Progenitor cell of endocrine pancreas (in vitro differentiated cells): ENCODE results near the gene SNRNP40. TPM values are rescaled to one million over a fixed set of nuclear protein-coding genes. Genes with fewer than 3 reads are reported as not detected.

Experiments
- DNase-seq: peaks from one replicate; pipeline ENCODE4 v3.0.0; 2021; ENCODE audit warnings: low spot score; ENCODE audit not compliant: unreplicated experiment
- H3K27ac Mint-ChIP-seq: 2 replicates; pipeline ENCODE4 v1.8.0; 2021; ENCODE audit warnings: mild to moderate bottlenecking, moderate library complexity, mixed read lengths
- H3K27me3 Mint-ChIP-seq: 2 replicates; pipeline ENCODE4 v1.8.0; 2021; ENCODE audit warnings: mixed read lengths
- H3K36me3 Mint-ChIP-seq: 2 replicates; pipeline ENCODE4 v1.8.0; 2022; ENCODE audit warnings: mixed read lengths; ENCODE audit not compliant: insufficient read depth
- H3K4me1 Mint-ChIP-seq: 2 replicates; pipeline ENCODE4 v1.8.0; 2021; ENCODE audit warnings: low read depth, mixed read lengths
- H3K4me3 Mint-ChIP-seq: 2 replicates; pipeline ENCODE4 v1.8.0; 2021; ENCODE audit warnings: low read depth, mild to moderate bottlenecking, moderate library complexity, mixed read lengths
- H3K9me3 Mint-ChIP-seq: 2 replicates; pipeline ENCODE4 v1.8.0; 2021; ENCODE audit warnings: low read depth, mixed read lengths
- total RNA-seq: library from RNA; stranded (reverse); gene quantifications from 2 replicates; pipeline ENCODE4 v1.2.1, GENCODE V29; 2021
- TF ChIP-seq, protein P1 (sequence below): fragments of 200-600 bp; sonication (generic); IDR thresholded peaks from one replicate; pipeline ENCODE4 v1.5.0; 2021; ENCODE audit warnings: antibody characterized with exemption, mild to moderate bottlenecking; ENCODE audit not compliant: unreplicated experiment

The SNRNP40 gene
- total RNA-seq, 1 donor from 2014 or later: 75.2 TPM

DNA sequence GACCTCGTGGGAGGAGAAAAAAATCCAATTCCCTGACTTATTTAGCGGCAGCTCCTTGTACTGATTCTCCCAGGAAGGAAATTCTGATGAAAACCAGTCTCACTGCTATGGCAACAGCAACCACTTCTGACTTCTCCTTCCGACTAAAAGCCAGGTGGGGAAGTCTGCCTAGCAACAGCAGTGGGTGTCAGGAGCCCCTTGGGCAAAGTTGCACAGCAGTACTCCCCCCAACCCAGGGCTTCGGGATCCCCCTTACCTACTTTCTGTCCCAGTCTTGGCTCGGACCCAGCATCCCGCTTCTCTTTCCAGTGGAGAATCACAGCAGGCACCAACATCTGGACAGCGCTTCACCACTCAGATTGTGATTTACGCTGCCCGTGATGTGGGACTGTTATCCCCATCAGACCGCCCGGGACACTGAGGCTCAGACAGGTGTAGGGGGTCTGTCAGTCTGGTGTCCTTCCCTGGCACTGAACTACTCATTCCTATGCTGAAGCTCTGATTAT is 81.5 kb downstream of the SNRNP40 start:
- no peak for DNase-seq
- H3K4me3 Mint-ChIP-seq: no peak overlapping the region
- H3K9me3 Mint-ChIP-seq: no peaks in the 10 kb centered on the region
- peaks cover 1% of the 10 kb centered on the region for H3K36me3 Mint-ChIP-seq
- TF ChIP-seq, protein P1, sequence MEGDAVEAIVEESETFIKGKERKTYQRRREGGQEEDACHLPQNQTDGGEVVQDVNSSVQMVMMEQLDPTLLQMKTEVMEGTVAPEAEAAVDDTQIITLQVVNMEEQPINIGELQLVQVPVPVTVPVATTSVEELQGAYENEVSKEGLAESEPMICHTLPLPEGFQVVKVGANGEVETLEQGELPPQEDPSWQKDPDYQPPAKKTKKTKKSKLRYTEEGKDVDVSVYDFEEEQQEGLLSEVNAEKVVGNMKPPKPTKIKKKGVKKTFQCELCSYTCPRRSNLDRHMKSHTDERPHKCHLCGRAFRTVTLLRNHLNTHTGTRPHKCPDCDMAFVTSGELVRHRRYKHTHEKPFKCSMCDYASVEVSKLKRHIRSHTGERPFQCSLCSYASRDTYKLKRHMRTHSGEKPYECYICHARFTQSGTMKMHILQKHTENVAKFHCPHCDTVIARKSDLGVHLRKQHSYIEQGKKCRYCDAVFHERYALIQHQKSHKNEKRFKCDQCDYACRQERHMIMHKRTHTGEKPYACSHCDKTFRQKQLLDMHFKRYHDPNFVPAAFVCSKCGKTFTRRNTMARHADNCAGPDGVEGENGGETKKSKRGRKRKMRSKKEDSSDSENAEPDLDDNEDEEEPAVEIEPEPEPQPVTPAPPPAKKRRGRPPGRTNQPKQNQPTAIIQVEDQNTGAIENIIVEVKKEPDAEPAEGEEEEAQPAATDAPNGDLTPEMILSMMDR: no peak
- H3K27me3 Mint-ChIP-seq: no peaks in the 10 kb centered on the region
- H3K27ac Mint-ChIP-seq: no peak overlapping the region
- no peaks in the 10 kb centered on the region for H3K4me1 Mint-ChIP-seq

DNA sequence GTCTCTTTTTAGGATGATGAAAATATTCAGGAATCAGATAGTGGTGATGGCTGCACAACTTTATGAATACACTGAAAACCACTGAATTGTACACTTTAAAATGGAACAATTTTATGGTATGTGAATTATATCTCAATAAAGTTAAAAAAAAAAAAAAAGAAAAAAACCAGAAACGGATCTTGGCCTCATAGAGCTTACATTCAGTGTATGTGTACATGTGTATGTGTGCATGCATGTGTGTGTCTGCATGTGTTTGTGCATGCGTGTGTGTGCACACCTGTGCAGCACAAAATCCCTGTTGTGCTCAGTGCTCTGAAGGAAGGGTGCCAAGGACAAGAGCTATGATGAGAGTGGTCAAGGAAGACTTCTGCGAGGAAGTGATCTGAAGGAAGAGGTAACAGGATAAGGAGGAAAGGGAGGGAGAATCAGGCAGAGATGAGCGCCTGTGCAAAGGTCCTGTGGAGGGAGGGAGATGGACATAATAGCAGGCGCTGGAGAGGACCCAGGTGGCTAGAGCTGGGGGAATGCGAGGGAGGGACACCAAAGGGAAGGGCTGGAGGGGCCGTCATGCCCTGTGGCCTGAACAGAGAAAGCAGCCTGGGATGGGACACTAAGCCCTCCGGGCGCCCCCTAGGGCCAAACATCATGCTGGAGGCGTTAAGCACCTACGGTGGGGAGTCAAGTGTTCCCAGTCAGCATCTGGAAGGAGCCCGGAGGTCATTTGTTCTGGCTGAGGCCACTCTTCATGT is 82.1 kb downstream of the SNRNP40 start:
- Mint-ChIP-seq H3K9me3 (no peaks in the 10 kb centered on the region), H3K36me3 (peaks cover 1% of the 10 kb centered on the region), H3K27me3 (no peaks in the 10 kb centered on the region), H3K27ac (no peak overlapping the region), H3K4me3 (no peak overlapping the region), H3K4me1 (no peaks in the 10 kb centered on the region)
- TF ChIP-seq, protein P1: no peak
- no peak for DNase-seq

Other genes starting within 250 kb of the SNRNP40 start
- gene PUM1, start 231.1 kb downstream of the SNRNP40 start, total RNA-seq: 244 and 249 TPM in 2 replicates
- gene NKAIN1, start 56.9 kb downstream of the SNRNP40 start, total RNA-seq: 15.5 and 16.1 TPM in 2 replicates
- 31.3 and 34.0 TPM in 2 replicates for gene ZCCHC17, start 244 bp upstream of the SNRNP40 start, total RNA-seq
- gene FABP3, start 76.3 kb upstream of the SNRNP40 start, total RNA-seq: 0.73 and 0.74 TPM in 2 replicates
- gene SERINC2, start 116.4 kb upstream of the SNRNP40 start, total RNA-seq: 58.8 and 65.7 TPM in 2 replicates